HG03066 (cell line): Measurements from ENCODE around the gene BARX2.

Experiments
- ATAC-seq: cut with Tn5 transposase; IDR thresholded peaks from one replicate; pipeline ENCODE4 v1.9.1; 2021; ENCODE audit warnings: low read depth; ENCODE audit not compliant: unreplicated experiment

Gene BARX2

DNA sequence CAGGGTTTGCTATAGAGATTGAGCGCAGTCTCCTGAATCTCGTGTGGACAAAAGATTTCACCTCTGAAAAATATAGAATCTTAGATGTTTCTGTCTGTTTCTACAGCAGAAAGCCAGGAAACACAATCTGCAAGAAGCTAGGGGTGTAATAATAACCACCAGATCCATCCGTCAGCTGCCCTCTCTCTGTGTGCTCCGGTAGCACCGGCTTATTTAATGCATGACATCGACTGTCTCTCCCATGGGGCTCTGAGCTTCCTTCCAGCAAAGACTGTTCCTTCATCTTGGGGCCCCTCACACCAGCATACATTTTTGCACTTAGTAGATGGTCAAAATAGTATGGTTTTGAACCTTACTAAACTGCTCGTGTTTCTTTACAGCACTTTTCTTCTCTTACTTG, 20.2 kb downstream of the BARX2 start:
- ATAC-seq, result no peak

DNA sequence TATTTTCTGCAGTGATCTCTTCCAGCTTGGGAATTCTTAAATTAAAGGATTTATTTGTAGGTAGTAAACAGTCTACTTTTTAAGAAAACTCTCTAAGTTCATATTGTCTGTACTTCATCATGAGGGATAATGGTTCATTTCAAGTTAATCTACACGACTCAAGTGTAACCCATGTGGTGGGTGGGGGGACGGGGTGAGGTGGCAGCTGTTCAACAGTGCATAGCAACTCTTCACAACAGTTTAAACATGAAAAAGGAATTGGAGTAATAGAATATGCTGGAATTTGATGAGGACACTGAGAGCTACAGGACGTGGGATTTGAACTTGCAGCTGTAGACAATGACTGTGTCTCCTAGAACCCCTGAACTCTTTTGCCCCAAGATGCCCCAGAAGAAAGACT, 20.8 kb downstream of the BARX2 start:
- ATAC-seq, result no peak

DNA sequence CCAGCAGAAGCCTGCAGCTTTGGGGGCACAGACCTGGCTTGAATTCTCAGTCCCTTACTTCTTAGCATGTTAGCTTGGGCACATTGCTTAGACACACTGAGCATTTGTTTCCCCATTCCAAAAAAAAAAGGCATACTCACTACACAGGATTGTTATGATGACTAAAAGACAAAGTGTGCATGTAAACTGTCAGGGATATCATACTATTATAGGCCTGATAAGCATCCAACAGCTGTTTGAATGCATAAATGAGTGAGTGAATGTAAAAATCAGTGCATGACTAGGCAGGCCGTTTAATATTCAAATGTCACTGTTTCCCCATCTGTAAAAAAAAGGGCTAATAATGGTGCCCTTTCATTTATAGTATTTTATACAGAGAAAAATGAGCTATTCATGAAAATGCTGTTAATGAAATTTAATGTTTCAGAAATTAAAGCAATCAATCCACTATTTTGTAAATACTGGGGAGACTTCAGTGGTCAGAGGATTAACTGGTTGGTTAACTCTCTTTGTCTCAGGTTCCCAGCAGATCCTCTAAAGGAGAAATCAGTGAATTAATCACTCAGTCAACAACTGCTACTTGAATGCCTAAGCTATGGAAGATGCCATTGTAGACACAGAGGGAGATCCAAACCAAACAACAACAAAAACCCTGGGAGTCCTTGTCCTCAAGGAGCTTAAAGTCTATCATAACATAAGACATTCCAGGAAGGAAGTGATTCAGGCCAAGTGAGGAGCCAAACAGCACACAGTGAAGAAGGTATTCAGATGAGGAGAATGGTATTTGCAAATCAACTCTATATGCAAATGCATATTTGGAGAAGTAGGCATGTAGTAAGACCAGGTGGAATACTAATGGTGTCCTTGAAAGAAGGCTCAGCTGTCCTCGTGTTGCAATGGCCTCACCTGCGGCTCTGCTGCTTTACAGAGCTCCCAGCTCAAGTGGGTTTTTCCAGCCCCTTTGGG, 26.8 kb downstream of the BARX2 start:
- ATAC-seq, result no peak

DNA sequence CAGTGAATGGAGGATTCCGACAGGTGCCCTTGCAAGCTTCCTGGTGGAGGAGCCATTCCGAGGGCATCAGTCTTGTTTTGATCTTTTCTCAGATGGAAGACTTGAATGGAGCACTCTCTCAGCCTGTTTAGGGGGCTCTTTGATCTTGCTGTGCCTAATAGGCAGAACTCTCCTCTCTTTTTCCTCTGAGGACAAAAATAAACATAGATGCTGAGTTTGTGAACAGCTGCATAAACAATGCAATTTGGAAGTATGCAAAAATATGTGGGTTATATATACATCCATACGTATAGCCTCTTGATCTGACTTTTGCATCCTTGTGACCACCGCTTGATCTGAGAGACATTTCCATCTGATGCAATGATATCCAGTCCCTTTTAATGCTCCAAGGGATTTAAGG, 29.1 kb downstream of the BARX2 start:
- no peak for ATAC-seq

DNA sequence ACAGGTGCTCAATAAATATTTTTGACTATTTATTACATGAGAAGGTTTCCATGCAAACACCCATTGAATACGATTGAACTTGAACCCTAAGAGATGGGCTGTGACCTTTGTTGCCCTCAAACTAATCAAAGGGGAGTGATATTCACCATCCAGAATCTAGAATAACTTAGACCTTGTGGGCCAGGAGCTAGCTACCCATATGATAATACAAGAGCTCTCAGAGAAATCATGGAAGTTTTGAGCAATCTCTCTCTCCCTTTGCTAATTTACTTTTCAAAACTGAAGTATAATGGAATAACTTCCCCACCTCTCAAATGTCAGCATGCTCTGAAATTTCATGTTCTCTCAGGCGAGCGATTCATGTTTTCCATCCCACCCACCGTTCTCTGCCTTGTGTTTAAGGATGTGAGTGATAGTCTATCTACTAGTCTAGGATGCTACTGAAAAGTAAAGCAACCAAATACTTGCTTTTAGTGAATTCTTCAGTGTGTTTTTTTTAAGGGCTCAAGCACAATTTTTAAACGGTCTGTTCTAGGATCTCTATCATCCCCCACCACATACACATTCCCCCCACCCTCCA, 33.3 kb downstream of the BARX2 start:
- ATAC-seq, result no peak

DNA sequence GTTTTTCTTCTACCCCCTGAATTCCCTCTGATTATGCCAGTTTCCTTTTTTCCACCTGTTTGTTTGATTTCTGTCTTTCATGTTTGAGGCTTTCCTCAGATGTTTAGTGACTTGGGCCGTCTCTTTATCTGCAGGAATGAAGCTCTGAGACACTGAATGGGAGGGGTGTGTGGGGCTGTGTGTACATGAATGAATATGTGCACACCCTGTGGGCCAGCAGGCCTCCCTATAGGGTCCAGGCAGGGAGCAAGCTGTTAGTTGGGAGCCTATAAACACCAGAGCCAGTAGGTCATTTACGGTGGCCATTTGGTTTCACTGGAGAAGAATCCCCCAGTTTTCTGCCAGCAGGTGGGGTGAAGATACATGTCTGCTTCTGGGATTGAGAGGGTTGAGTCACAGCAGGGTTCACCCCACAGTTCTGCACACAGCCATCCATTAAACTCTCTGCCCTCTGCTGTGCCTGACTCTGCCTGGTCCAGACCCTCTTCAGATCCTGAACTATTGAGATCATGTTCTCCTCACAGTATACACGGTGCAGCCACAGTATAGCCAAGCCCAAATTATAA, 34.8 kb downstream of the BARX2 start:
- ATAC-seq, result no peak

DNA sequence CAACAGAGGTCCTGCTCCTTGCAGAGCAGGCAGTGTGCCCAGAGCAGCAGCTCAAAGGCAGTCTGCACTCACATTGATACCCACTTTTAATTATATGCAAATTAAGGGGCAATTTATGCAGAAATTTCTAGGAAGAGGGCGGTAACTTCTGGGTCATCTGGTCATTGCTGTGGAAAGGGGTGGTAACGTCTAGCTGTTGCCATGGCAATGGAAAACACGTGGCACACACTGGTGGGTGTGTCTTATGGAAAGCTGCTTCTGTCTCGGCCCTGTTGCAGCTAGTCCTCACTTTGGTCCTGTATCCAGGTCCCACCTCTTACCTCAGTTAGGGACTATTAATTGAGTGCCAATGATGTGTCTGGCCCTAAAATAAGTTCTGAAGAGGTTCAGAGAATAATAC, 36.8 kb downstream of the BARX2 start:
- ATAC-seq, result no peak

DNA sequence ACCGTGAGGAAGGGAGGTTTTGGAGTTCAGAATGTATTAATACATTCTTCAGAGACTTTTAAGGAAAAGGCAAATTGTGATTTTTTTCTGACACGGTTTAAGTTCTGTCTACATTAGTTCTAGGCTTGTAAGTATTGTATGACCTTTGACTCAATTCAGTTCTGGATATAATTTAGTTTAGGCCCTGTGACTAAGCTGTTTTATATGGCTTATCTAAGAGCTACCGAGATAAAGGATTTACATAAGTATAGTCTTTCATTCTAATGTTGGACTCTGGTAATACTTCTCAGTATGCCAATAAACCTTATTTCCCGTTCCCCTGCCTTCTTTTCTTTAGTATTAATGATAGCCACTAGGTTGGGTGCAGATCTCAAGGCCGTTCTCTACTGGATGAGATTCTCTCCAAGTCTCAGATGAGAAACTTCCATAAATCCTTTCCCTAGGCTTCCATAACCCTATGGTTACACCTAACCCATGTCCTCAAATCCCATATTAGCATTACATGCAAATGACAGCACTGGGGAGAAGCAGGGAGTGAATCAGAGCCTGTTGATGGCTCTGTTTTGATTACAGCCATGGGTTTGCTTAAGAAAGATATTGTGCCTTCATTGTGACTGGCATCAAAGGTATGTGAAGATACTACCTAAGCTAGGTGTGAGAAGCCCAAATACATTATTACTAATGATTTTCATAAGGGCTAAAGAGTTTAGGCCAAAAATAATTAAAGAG, 38.7 kb downstream of the BARX2 start:
- no peak for ATAC-seq

DNA sequence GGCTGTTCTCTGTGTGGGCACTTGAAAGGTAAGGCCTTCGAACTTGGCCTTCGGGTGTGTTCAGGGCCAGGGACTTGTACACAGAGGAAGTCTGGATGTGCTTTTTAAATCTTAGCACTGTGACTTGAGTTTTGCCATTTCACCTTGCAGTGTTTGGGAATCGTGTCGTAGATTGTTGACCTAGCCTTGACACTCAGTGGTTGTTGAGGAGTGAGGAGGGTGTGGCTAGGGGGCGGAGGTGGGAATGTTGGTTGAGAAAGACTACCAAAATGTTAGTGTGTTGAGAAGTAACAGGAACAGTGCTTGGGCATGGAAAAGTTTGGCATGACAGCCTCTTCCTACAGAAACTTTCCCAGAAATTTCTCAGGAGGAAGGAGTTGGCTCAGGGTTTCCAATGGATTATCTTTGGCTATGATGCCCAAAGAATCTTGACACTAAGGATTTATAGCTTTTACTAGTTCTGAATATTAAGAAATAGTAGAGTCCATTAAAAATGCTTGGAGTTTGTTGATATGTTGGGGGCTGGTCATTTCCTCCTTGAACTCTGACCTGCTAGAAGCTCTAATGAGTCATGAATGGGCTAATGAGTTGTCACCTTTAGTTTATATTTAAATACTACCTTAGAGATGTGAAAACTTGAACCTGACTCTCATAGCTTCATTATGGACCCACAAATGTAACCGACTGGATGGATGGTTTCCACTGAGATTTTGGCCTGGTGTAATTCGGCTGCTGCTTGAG, 40.6 kb downstream of the BARX2 start:
- no peak for ATAC-seq

DNA sequence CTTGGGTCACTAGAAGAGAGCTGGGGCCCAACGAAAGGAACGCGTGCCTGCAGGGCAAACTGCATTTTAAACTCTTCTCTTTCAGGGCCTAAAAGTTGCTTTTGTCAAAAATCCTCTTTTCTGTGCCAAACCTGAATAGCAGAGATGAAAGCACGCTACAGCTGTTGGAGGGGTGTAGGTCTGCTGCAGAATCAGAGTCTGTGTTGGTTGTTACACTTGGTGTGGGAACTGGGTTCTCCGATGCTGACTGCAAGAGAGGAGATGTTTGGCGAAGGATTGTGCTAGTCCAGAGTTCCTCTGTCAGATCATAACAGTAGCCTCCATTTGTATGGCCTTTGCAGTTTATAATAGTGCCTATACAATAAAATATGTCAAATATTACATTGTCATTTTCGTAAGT, 41.8 kb downstream of the BARX2 start:
- no peak for ATAC-seq

DNA sequence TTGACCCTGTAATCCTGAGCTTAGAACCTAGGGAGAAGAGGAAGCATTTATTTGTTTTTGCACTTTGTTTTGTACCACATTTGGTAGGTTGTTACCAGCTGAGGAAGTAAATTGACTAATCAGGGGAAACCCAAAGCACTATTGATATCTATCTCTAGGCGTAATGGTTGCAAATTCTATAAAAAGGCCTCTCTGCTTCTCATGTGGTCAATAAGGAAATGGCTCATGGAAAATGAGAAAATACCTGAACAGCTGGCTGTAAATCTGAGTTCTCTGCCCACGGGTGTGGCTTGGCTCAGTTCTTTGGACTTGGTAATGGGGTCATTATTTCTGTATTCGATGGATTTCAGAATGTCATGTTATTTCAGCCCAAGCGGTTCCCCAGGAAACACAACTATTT, 42.4 kb downstream of the BARX2 start:
- ATAC-seq, result no peak

DNA sequence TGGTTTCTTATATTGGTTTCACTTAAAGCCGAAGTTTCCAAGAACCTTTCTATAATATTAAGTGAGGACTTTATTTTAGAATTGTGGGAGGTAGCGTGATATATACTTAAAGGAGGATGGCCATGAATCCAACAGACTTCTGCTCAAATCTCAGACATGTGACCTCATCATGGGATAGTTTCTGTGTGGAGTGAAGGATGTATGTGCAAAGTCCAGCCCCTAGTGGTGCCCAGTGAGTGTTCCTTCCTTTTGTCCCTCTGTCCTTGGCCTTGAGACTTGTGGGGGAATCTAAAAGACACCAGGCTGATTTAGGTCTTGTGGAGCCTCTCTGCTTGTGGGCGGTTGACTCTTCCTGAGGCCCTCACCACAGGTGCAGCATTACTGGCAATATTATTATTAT, 43.7 kb downstream of the BARX2 start:
- ATAC-seq, result no peak

DNA sequence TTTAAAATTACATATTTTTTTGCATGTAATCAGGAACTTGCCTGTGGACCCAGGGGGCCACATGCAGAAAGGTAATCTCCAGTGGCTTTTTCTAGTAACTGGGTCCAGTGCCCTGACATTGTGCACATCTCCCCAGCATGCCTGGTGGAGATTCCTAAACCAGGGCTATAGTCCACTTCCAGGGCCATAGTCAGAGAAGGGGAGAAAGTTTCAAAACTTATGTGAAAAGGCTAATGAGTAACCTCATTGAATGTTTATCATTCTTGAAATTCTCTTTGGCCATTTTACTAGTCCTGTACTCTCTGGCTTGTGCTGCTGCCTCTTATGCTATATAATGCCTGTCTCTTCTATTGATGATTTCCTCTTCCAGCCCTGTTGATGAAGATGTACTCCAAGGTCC, 47.8 kb downstream of the BARX2 start:
- ATAC-seq, result no peak

DNA sequence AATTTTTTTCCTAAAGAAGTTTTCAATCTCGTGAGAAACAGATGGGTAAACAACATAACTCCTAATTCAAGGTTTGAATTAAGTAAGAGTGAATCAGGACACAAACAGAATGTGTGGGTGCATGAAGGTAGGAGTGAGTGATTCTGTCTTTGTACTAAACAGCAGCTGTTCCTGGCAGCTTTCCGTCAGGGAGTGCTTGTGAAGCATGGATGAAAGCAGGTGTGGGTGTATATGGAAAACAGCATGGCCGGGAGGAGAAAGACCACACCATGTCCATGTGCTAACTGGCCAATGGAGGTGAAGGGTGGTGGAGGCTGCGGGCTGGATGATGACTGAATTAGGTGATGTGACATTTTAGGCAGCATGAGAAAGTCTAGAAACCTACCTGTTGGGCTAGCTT, 49.6 kb downstream of the BARX2 start:
- ATAC-seq, result no peak

DNA sequence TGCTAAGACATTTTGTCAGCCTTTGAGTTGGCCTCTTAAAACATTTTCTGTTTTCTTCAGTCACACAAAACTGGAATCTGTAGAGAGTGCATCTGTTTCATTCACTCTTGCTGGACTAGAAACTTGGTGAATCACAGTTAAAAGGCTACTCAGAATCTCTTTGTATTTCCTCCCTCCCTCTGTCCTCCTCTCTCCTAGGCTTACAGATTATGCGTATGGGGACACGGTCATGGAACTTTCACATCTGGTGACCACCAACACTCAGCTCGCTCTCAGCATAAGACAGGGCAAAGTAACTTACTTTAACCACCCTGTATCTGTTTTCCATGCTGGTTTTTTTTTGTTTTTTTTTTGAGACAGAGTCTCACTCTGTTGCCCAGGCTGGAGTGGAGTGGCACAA, 50.4 kb downstream of the BARX2 start:
- no peak for ATAC-seq

DNA sequence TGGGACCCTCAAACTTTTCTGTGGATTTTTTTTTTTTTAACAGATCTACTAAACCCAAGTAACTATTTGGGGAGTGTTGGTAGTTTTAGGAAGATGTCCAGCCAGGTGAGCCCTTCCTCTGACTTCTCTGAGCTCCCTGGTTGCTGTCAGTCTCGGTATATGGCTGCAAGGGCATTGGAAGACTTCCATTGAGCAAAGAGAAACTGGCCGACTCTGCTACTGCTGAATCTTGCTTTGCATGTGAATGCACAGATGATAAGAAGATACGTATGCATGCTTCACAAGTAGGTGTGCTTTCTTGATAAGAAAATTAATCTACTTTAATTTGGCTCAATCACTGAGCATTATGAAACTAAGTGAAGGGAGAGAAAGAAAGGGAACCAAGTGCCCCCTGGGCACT, 51.1 kb downstream of the BARX2 start:
- no peak for ATAC-seq

DNA sequence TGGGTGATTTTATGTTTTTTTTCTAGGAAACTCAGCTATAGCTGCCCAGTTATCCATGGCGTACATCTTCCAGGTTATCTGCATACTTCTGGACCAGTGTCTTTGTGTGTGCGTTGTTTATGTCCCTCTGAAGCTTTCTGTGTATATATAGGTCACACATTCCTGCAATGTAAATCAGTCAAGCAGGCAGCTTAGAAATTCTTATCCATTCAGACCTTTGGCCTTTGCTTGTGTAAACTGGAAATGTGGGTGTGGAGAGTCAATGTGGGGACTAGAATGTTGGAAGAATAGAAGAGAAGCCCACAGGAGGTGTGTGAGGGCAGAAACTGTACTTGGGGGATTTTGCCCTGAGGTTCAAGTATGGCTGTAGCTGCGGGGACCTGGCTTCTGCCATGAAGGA, 51.7 kb downstream of the BARX2 start:
- ATAC-seq, result no peak

DNA sequence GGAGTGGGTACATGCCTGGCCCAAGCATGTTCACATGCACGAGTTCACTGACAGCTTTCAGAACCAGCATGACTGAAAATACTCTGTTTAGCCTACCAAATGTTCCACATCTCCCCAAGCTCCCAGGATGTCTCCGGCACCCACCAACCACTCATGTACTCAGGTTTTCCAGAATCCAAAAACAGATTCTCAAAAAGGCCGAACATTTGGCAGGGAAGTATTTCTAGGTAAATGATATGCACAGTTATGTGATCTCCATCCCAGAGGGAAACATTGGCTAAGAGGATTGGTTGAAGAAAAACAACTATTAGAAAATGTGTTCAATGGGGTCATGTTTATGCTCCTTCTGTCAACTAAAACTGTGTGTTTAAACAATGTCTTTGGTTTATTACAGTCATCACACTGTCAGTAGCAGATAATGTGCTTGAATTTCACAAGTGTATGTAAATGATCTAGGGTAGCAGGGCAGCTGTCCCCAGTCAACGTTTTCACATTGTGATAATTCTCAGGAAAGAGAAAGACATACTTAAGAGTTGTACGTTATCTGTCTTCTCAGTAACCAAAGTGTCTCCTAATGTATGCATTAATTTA, 52.3 kb downstream of the BARX2 start:
- no peak for ATAC-seq

DNA sequence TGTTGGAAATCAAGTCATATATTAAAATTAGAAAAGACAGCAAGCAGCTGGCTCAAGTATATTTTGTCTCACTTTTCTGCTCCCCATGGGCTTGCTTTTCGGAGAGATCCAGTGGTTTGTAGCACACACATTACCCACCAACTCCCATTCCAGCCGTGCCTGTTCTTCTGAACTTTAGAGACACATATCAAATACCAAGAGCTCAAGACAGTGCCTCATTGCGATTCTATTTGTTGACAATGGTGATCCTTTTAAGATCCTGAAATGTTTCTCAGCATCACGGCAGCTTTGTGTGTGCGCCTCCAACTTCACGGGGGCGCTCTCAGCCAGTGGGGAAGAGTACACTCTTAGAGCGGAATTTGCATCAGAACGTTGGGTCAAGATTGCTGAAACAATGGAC, 52.9 kb downstream of the BARX2 start:
- ATAC-seq, result no peak
